HCT116 (cell line): ENCODE measurements around the gene PIK3R1. TPM values are rescaled to one million over a fixed set of nuclear protein-coding genes. Genes with fewer than 3 reads are reported as not detected.

Experiments used
- ATAC-seq: fragments of 200-7000 bp; cut with Tn5 transposase; 2 replicates; pipeline ENCODE4 v1.9.1; 2020; ENCODE audit warnings: mild to moderate bottlenecking, moderate library complexity
- BruUV-seq: library from RNA; stranded (reverse); fragments of 400-500 nt; replicated peaks from 2 replicates; lab custom pipeline; 2021; lab: Mats Ljungman, UMichigan
- CTCF ChIA-PET: fragments of 300-600 bp; sonication (Branson Sonifier 250); formaldehyde crosslinking; loops from one replicate; lab custom pipeline; 2021; ENCODE audit warnings: antibody characterized with exemption; lab: Charles Lee
- POLR2A ChIA-PET: fragments of 300-600, 350-600 bp; sonication (Branson Sonifier 250); formaldehyde crosslinking; loops from one replicate; lab custom pipeline; 2021; ENCODE audit warnings: antibody characterized with exemption; lab: Charles Lee
- RAD21 ChIA-PET, 2 experiments: fragments of 300-600 bp; sonication (Branson Sonifier 250); formaldehyde crosslinking; loops; one replicate each; lab custom pipeline; 2023; ENCODE audit warnings: low total read pairs in 2 of 2; ENCODE audit not compliant: uncharacterized antibody in 2 of 2, unreplicated experiment in 2 of 2, low non-redundant PET in 1 of 2; lab: Charles Lee
- DNase-seq: peaks from one replicate; pipeline ENCODE4 v3.0.0-alpha.2; 2010; ENCODE audit warnings: low read depth, low spot score
- H2AFZ ChIP-seq: fragments of 200-600 bp; shearing (Covaris generic), sonication (generic); 2 replicates; pipeline ENCODE4 v1.6.1; 2017; ENCODE audit warnings: low read depth, mixed run types, mixed read lengths, antibody characterized with exemption, low read length; ENCODE audit not compliant: poor library complexity, severe bottlenecking
- H3K27ac ChIP-seq: 2 replicates; pipeline ENCODE4 v1.5.1; 2012; ENCODE audit warnings: low read depth, low read length
- H3K27me3 ChIP-seq: fragments of 200-600 bp; sonication (generic); 2 replicates; pipeline ENCODE4 v1.6.1; 2016; ENCODE audit warnings: mixed run types, low read length, mixed read lengths; ENCODE audit not compliant: insufficient read depth
- H3K36me3 ChIP-seq, 2 experiments: fragments of 200-500 bp in 1 of 2; fragments of 200-600 bp in 1 of 2; sonication (Bioruptor generic) in 1 of 2; sonication (generic) in 1 of 2; 2 replicates each; pipeline versions ENCODE4 v1.5.1 to v1.6.1; 2014 to 2016; ENCODE audit warnings: low read length in 2 of 2, inconsistent platforms in 1 of 2, mixed read lengths in 1 of 2, mixed run types in 1 of 2; ENCODE audit not compliant: insufficient read depth in 2 of 2, control insufficient read depth in 1 of 2
- H3K4me1 ChIP-seq, 2 experiments: fragments of 200-600 bp in 1 of 2; sonication (generic) in 1 of 2; 2 replicates each; pipeline versions ENCODE4 v1.5.1 to v1.6.1; 2012 to 2017; ENCODE audit warnings: low read length in 2 of 2, inconsistent platforms in 1 of 2, mild to moderate bottlenecking in 1 of 2, mixed read lengths in 1 of 2, mixed run types in 1 of 2, moderate library complexity in 1 of 2; ENCODE audit not compliant: insufficient read depth in 2 of 2, control insufficient read depth in 1 of 2
- H3K4me2 ChIP-seq: fragments of 200-600 bp; sonication (generic); 2 replicates; pipeline ENCODE4 v1.6.1; 2017; ENCODE audit warnings: mixed run types, low read length, mixed read lengths
- H3K4me3 ChIP-seq, 2 experiments: fragments of 200-600 bp in 1 of 2; sonication (generic) in 1 of 2; replicated peaks in 1 of 2; 2 replicates each; pipeline ENCODE4 v1.5.1; 2011 to 2016; ENCODE audit warnings: low read length in 2 of 2, control low read depth in 1 of 2, low read depth in 1 of 2, mild to moderate bottlenecking in 1 of 2, mixed read lengths in 1 of 2, mixed run types in 1 of 2
- H3K79me2 ChIP-seq: fragments of 200-600 bp; sonication (generic); 2 replicates; pipeline ENCODE4 v1.6.1; 2017; ENCODE audit warnings: mild to moderate bottlenecking, mixed run types, low read length, moderate library complexity, mixed read lengths; ENCODE audit not compliant: insufficient read depth
- H3K9ac ChIP-seq: fragments of 200-600 bp; sonication (generic); 2 replicates; pipeline ENCODE4 v1.6.1; 2016; ENCODE audit warnings: low read length, mixed read lengths
- H3K9me2 ChIP-seq: fragments of 200-600 bp; sonication (generic), shearing (Covaris generic); 2 replicates; pipeline ENCODE4 v1.6.1; 2017; ENCODE audit warnings: mixed run types, mild to moderate bottlenecking, moderate library complexity; ENCODE audit not compliant: insufficient read depth
- H3K9me3 ChIP-seq, 2 experiments: fragments of 200-500 bp in 1 of 2; fragments of 200-600 bp in 1 of 2; sonication (Bioruptor generic) in 1 of 2; sonication (generic) in 1 of 2; 2 replicates each; pipeline ENCODE4 v1.6.1; 2014 to 2017; ENCODE audit warnings: low read length in 2 of 2, mixed read lengths in 2 of 2, inconsistent platforms in 1 of 2, low read depth in 1 of 2, mild to moderate bottlenecking in 1 of 2, mixed run types in 1 of 2, moderate library complexity in 1 of 2; ENCODE audit not compliant: control insufficient read depth in 1 of 2, insufficient read depth in 1 of 2
- H4K20me1 ChIP-seq: fragments of 200-600 bp; sonication (generic), shearing (Covaris generic); 2 replicates; pipeline ENCODE4 v1.6.1; 2017; ENCODE audit warnings: mixed run types, mild to moderate bottlenecking, moderate library complexity; ENCODE audit not compliant: insufficient read depth
- CBX3 ChIP-seq: IDR thresholded peaks from 2 replicates; pipeline ENCODE4 v1.6.1; 2012; ENCODE audit warnings: low read depth
- ELF1 ChIP-seq: IDR thresholded peaks from 2 replicates; pipeline ENCODE4 v1.6.1; 2012; ENCODE audit warnings: low read depth, borderline replicate concordance
- FOSL1 ChIP-seq: IDR thresholded peaks from 2 replicates; pipeline ENCODE4 v1.6.1; 2012; ENCODE audit warnings: low read depth
- POLR2AphosphoS5 ChIP-seq: IDR thresholded peaks from 2 replicates; pipeline ENCODE4 v1.6.1; 2011; ENCODE audit warnings: mild to moderate bottlenecking, low read depth, low read length, moderate library complexity
- intact Hi-C: fragments of 100-400 bp; cut with micrococcal nuclease; formaldehyde crosslinking; loops from 2 replicates; pipeline ENCODE4 v1.10.0; 2022
- total RNA-seq: library from RNA; stranded (reverse); gene quantifications from one replicate; pipeline ENCODE4 v1.2.1, GENCODE V29; 2021; ENCODE audit not compliant: unreplicated experiment
- TF ChIP-seq, protein P1 (sequence below): IDR thresholded peaks from 2 replicates; pipeline ENCODE4 v1.6.1; 2012; ENCODE audit warnings: low read depth

PIK3R1 gene
- total RNA-seq, 1 experiment from 2014 or later, result 7.2 TPM

DNA sequence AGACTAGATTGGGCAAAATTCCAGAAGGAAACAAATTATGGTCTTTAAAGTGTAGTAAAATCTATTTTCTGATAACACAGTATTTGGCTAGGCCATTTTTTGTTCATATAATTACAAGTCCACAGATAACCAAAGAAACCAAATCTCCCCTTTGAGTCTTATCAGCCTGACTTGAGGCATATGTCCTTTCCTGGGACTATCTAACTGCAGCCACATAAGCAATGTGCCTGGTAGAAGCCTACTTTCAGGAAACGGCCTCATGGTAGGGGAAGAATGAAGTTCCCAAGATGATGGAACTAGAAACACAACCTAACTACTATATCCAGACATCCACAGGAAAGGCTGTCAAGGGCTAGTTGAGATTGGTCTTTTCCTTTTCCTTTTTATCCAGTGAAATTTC is 130.0 kb downstream of the PIK3R1 start (continued):
- TF ChIP-seq ELF1, result no peak

DNA sequence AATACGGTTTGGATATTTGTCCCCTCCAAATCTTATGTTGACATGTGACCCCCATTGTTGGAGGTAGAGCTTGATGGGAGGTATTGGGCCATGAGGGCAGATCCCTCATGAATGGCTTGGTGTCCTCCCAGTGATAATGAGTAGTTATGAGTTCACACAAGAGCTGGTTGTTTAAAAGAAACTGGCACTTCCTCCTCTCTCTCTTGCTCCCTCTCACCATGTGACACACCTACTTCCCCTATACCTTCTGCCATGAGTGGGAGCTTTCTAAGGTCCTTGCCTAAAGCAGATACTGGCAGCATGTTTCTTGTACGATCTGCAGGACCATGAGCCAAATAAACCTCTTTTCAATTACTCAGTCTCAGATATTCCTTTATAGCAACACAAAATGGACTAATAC is 132.0 kb downstream of the PIK3R1 start:
- ChIA-PET CTCF (no interaction called here), RAD21 (no interaction called here), POLR2A (no interaction called here)
- intact Hi-C loops, result no loop called here
- DNase-seq (no peak), ATAC-seq (no peak)
- Histone ChIP-seq H3K79me2 (no peaks in the 10 kb centered on the region), H3K9me3 (no peaks in the 10 kb centered on the region), H4K20me1 (no peaks in the 10 kb centered on the region), H3K27me3 (no peaks in the 10 kb centered on the region), H3K27ac (no peak overlapping the region), H2AFZ (no peak overlapping the region), H3K36me3 (no peaks in the 10 kb centered on the region), H3K4me1 (peaks cover 10 to 24% of the 10 kb centered on the region in 2 experiments), H3K9ac (no peak overlapping the region), H3K9me2 (no peaks in the 10 kb centered on the region), H3K4me3 (no peak overlapping the region), H3K4me2 (no peak overlapping the region)
- TF ChIP-seq POLR2AphosphoS5 (no peak), FOSL1 (no peak), CBX3 (no peak)
- TF ChIP-seq, protein P1, sequence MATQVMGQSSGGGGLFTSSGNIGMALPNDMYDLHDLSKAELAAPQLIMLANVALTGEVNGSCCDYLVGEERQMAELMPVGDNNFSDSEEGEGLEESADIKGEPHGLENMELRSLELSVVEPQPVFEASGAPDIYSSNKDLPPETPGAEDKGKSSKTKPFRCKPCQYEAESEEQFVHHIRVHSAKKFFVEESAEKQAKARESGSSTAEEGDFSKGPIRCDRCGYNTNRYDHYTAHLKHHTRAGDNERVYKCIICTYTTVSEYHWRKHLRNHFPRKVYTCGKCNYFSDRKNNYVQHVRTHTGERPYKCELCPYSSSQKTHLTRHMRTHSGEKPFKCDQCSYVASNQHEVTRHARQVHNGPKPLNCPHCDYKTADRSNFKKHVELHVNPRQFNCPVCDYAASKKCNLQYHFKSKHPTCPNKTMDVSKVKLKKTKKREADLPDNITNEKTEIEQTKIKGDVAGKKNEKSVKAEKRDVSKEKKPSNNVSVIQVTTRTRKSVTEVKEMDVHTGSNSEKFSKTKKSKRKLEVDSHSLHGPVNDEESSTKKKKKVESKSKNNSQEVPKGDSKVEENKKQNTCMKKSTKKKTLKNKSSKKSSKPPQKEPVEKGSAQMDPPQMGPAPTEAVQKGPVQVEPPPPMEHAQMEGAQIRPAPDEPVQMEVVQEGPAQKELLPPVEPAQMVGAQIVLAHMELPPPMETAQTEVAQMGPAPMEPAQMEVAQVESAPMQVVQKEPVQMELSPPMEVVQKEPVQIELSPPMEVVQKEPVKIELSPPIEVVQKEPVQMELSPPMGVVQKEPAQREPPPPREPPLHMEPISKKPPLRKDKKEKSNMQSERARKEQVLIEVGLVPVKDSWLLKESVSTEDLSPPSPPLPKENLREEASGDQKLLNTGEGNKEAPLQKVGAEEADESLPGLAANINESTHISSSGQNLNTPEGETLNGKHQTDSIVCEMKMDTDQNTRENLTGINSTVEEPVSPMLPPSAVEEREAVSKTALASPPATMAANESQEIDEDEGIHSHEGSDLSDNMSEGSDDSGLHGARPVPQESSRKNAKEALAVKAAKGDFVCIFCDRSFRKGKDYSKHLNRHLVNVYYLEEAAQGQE, result no peak
- BruUV-seq, result no TSS peak
